CD4-positive, alpha-beta memory T cell (primary cell): ENCODE data around the gene SLC5A3. TPM values are rescaled to one million over a fixed set of nuclear protein-coding genes. Genes with fewer than 3 reads are reported as not detected.

ENCODE experiments used
- CTCF ChIA-PET: fragments of 350-600 bp; sonication (Branson Sonifier 250); formaldehyde crosslinking; loops from one replicate; lab custom pipeline; 2021; ENCODE audit warnings: inconsistent platforms; ENCODE audit not compliant: partially characterized antibody; lab: Charles Lee
- POLR2A ChIA-PET: fragments of 350-600 bp; sonication (Branson Sonifier 250); formaldehyde crosslinking; loops from one replicate; lab custom pipeline; 2021; ENCODE audit not compliant: partially characterized antibody; lab: Charles Lee
- DNase-seq, 5 donors: peaks; one replicate each; pipeline versions ENCODE4 v3.0.0 to v3.0.0-alpha.2; 2020 to 2022; ENCODE audit warnings: mixed read lengths in 1 of 5
- H3K27ac ChIP-seq: one replicate; pipeline ENCODE4 v1.7.0; 2013; ENCODE audit warnings: low read depth, low read length
- H3K27me3 ChIP-seq: 2 replicates; pipeline ENCODE4 v1.7.0; 2013; ENCODE audit warnings: mild to moderate bottlenecking, low read length, moderate library complexity; ENCODE audit not compliant: insufficient read depth
- H3K36me3 ChIP-seq: 2 replicates; pipeline ENCODE4 v1.7.0; 2013; ENCODE audit warnings: mild to moderate bottlenecking, low read length, moderate library complexity; ENCODE audit not compliant: insufficient read depth
- H3K4me1 ChIP-seq: 2 replicates; pipeline ENCODE4 v1.7.0; 2013; ENCODE audit warnings: mild to moderate bottlenecking, low read length, moderate library complexity; ENCODE audit not compliant: insufficient read depth
- H3K4me3 ChIP-seq, 2 donors: one replicate each; pipeline ENCODE4 v1.7.0; 2013; ENCODE audit warnings: low read length in 2 of 2, mild to moderate bottlenecking in 1 of 2
- H3K9me3 ChIP-seq, 2 donors: one replicate each; pipeline ENCODE4 v1.7.0; 2013; ENCODE audit warnings: low read length in 2 of 2, control low read depth in 1 of 2; ENCODE audit not compliant: control insufficient read depth in 1 of 2
- H3K27ac Mint-ChIP-seq, 7 donors: one replicate each; pipeline ENCODE4 v1.8.0; 2020 to 2021; ENCODE audit warnings: mixed read lengths in 7 of 7, mild to moderate bottlenecking in 6 of 7, inconsistent platforms in 3 of 7, moderate library complexity in 3 of 7
- H3K27me3 Mint-ChIP-seq, 2 donors: one replicate each; pipeline ENCODE4 v1.8.0; 2020 to 2021; ENCODE audit warnings: mixed read lengths in 2 of 2
- H3K36me3 Mint-ChIP-seq, 2 donors: one replicate each; pipeline ENCODE4 v1.8.0; 2020 to 2021; ENCODE audit warnings: mixed read lengths in 2 of 2, inconsistent platforms in 1 of 2, mild to moderate bottlenecking in 1 of 2
- H3K4me1 Mint-ChIP-seq, 4 donors: one replicate each; pipeline ENCODE4 v1.8.0; 2020 to 2021; ENCODE audit warnings: mixed read lengths in 4 of 4, mild to moderate bottlenecking in 1 of 4
- H3K4me3 Mint-ChIP-seq, 8 donors: one replicate each; pipeline ENCODE4 v1.8.0; 2020 to 2021; ENCODE audit warnings: mixed read lengths in 8 of 8, mild to moderate bottlenecking in 7 of 8, moderate library complexity in 6 of 8, inconsistent platforms in 3 of 8
- H3K9me3 Mint-ChIP-seq, 8 donors: one replicate each; pipeline ENCODE4 v1.8.0; 2020 to 2021; ENCODE audit warnings: mixed read lengths in 8 of 8, mild to moderate bottlenecking in 5 of 8, inconsistent platforms in 3 of 8, moderate library complexity in 1 of 8
- intact Hi-C: fragments of 100-400 bp; cut with micrococcal nuclease; formaldehyde crosslinking; loops from one replicate; pipeline ENCODE4 v1.15.1; 2023
- polyA plus RNA-seq, 2 donors: library from polyadenylated mRNA; unstranded; fragments of 300-500 nt; fragmentation: Illumina TruSeq; gene quantifications; one replicate each; pipeline ENCODE4 v1.2.3, GENCODE V29; 2021
- total RNA-seq, 2 experiments: library from RNA; stranded (reverse); gene quantifications; one replicate each; pipeline ENCODE4 v1.2.3, GENCODE V29; 2021

The SLC5A3 gene
- total and polyA plus RNA-seq, 4 experiments from 2014 or later = 0.68 to 33.4 (median 17.1) TPM

DNA sequence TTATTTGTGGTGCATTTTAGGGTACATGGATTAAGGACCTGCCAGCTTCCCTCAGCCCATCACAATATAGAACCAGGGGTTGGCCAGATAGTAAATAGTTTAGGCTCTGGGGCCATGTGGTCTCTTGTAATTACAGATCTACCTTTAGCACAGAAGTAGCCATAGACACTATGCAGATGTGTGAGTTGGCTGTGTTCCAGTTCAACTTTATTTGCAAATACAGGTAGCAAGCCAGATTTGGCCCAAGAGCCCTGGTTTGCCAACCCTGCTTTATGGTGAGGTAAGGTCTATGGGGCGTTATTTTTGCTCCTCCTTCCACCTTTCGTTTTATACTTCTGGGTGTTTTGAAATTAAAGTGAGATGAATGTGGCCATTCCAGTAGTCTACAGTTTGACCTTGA is 48.7 kb downstream of the SLC5A3 start:
- ChIA-PET CTCF (interaction anchor here (0.9 to 1.2 kb wide), 2 partner anchors 31 to 198 kb away, joined by 3 read pairs; no protein-coding TSS in a partner anchor), POLR2A (no interaction called here)
- Mint-ChIP-seq H3K9me3 (no peaks in the 10 kb centered on the region), H3K27ac (peak overlapping the region in 1 of 7 donors; percentile 8), H3K36me3 (peaks cover 30 to 35% of the 10 kb centered on the region in 2 donors), H3K4me3 (no peak overlapping the region), H3K27me3 (no peaks in the 10 kb centered on the region), H3K4me1 (peaks cover 32 to 59% (median 45%) of the 10 kb centered on the region in 4 donors)
- Histone ChIP-seq H3K9me3 (no peaks in the 10 kb centered on the region), H3K27me3 (no peaks in the 10 kb centered on the region), H3K4me1 (no peaks in the 10 kb centered on the region), H3K27ac (no peak overlapping the region), H3K4me3 (no peak overlapping the region), H3K36me3 (peaks cover 14% of the 10 kb centered on the region)
- intact Hi-C loops = no loop called here
- no peak for DNase-seq

Other genes with a start within 250 kb of the SLC5A3 start
- gene ATP5PO, start 157.8 kb upstream of the SLC5A3 start, total RNA-seq = 100 to 1,000 TPM; 126 to 143 TPM
- 100 to 1,000 TPM; 318 to 472 TPM for gene ATP5PO, start 157.8 kb upstream of the SLC5A3 start, polyA plus RNA-seq
- 10 to 100 TPM; 76.9 to 80.1 TPM for gene MRPS6, start within 50 bp of the SLC5A3 start, total RNA-seq
- 100 to 1,000 TPM; 135 to 160 TPM for gene MRPS6, start within 50 bp of the SLC5A3 start, polyA plus RNA-seq